K562 (cell line): ENCODE results near the gene HSD17B12. TPM values are rescaled to one million over a fixed set of nuclear protein-coding genes. Genes with fewer than 3 reads are reported as not detected.

Source experiments
- CREBBP ChIP-seq: IDR thresholded peaks from one replicate; pipeline ENCODE4 v1.6.1; 2012; ENCODE audit warnings: low read depth, mild to moderate bottlenecking, control low read depth, inconsistent platforms, low read length
- ESRRA ChIP-seq: fragments of 450-650 bp; IDR thresholded peaks from 2 replicates; pipeline ENCODE4 v1.6.1; 2014; ENCODE audit warnings: low read depth, mild to moderate bottlenecking, moderate library complexity, borderline replicate concordance
- MEIS2 ChIP-seq: fragments of 450-650 bp; IDR thresholded peaks from 2 replicates; pipeline ENCODE4 v1.6.1; 2014; ENCODE audit warnings: mild to moderate bottlenecking; ENCODE audit not compliant: partially characterized antibody
- RBFOX2 ChIP-seq: fragments of 200-400 bp; formaldehyde crosslinking; IDR thresholded peaks from 2 replicates; pipeline ENCODE4 v1.6.1; 2017; ENCODE audit warnings: low read depth, mild to moderate bottlenecking, low read length, moderate library complexity
- SMAD3 ChIP-seq: fragments of 450-650 bp; formaldehyde crosslinking; conservative IDR thresholded peaks from 2 replicates; pipeline ENCODE4 v1.4.0; 2020; ENCODE audit warnings: mild to moderate bottlenecking
- SRSF1 ChIP-seq: fragments of 200-400 bp; formaldehyde crosslinking; IDR thresholded peaks from 2 replicates; pipeline ENCODE4 v1.6.1; 2017; ENCODE audit warnings: mild to moderate bottlenecking, low read depth, low read length, moderate library complexity
- ZBTB2 ChIP-seq: fragments of 450-650 bp; IDR thresholded peaks from 2 replicates; pipeline ENCODE4 v1.6.1; 2016; ENCODE audit warnings: antibody characterized with exemption
- ZBTB40 ChIP-seq, 2 experiments: fragments of 450-650 bp in 1 of 2; sonication (generic) in 1 of 2; formaldehyde crosslinking in 1 of 2; IDR thresholded peaks; 2 replicates each; pipeline versions ENCODE4 v1.7.1 to v1.9.0; 2016 to 2022; ENCODE audit warnings: inconsistent platforms in 1 of 2, mild to moderate bottlenecking in 1 of 2, missing genetic modification reagents in 1 of 2
- ZC3H11A ChIP-seq: IDR thresholded peaks from 2 replicates; pipeline ENCODE4 v1.6.1; 2012; ENCODE audit warnings: low read depth, low read length, improper control_type of control experiment
- ZNF431 ChIP-seq: sonication (generic); formaldehyde crosslinking; IDR thresholded peaks from 2 replicates; pipeline ENCODE4 v1.8.0; 2022; ENCODE audit warnings: mild to moderate bottlenecking, missing genetic modification reagents
- ZNF589 ChIP-seq: fragments of 200-800 bp; sonication (Bioruptor generic); IDR thresholded peaks from 2 replicates; pipeline ENCODE4 v1.6.1; 2016; ENCODE audit warnings: low read depth, missing genetic modification characterization, missing compliant biosample characterization
- polyA plus RNA-seq, 8 experiments: library from polyadenylated mRNA; depleted of rRNA in 4 of 8; stranded (reverse) in 5 of 8; unstranded in 3 of 8; fragments of >200 nt; fragmentation: Nextera tagmentation in 2 of 8; fragmentation: Illumina TruSeq in 1 of 8; extraction: Ambion mirVana in 2 of 8; extraction: Trizol in 1 of 8; gene quantifications; 2 replicates each; pipeline versions ENCODE4 v1.2.1 to v1.2.3, GENCODE V29; 2011 to 2014; ENCODE audit warnings: inconsistent platforms in 1 of 8, missing spikeins in 1 of 8
- total RNA-seq, 7 experiments: library from RNA; depleted of rRNA in 6 of 7; stranded (reverse); fragments of >200 nt in 6 of 7; fragmentation: Illumina TruSeq in 2 of 7; extraction: Trizol in 2 of 7; gene quantifications; 2 replicates each; pipeline versions ENCODE4 v1.2.1 to v1.2.3, GENCODE V29; 2011 to 2021; ENCODE audit warnings: low replicate concordance in 1 of 7
- TF ChIP-seq, protein P1 (sequence below), 2 experiments: fragments of 450-650 bp in 1 of 2; sonication (generic) in 1 of 2; formaldehyde crosslinking in 1 of 2; IDR thresholded peaks in 1 of 2; conservative IDR thresholded peaks in 1 of 2; 2 replicates each; pipeline versions ENCODE4 v1.6.1 to v1.8.1; 2016 to 2023; ENCODE audit warnings: mild to moderate bottlenecking in 2 of 2, moderate library complexity in 2 of 2, inconsistent platforms in 1 of 2, missing genetic modification reagents in 1 of 2
- TF ChIP-seq, protein P2 (sequence below): IDR thresholded peaks from 3 replicates; pipeline ENCODE4 v1.6.1; 2011; ENCODE audit warnings: borderline replicate concordance, mild to moderate bottlenecking; ENCODE audit not compliant: insufficient read length, insufficient read depth

HSD17B12 gene
- total and polyA plus RNA-seq, 9 of the 15 experiments (the other 6 are each of a cell fraction or from before 2014, with no cell fraction given): 9.1 to 34.5 (median 23.3) TPM

DNA sequence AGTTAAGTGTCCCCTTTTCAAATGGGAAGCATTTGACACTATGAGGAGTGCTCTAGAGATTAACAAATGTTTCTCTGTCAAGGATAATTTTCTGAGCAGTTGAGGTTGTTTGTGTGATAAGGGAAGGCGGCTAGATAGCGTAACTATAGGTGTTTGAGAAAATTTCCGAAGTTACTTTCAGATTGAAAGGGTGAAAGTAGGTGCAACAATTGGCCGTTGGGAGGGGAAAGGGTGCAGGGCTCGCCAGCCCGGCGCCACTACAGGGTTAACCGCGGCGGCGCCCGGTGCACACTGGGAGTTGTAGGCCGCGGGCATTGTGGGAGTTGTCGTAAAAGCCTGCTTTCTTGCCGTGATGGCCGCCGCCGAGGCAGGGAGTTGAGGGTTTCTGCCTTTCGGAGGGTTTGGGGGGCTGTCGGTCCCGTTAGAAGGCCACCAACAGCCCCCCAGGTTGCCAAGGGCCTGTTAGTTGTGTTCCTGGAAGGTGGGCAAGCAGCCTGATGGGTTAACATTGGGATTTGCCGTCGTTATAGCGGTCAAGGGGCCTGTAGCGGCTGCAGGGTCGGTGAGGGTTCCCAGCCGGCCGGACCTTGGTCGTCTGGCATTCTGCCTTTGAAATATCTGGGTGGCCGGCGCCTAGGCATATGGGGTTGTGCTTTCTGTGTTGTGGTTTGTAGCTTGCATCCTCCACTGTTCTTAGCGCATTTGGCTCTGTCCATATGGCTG is 36.5 kb upstream of the HSD17B12 start (continued):
- TF ChIP-seq ZBTB2: 0 out of 2 replicates have a peak, but pooled peaks have one; percentile 36
- no peak for TF ChIP-seq CREBBP
- peak; percentile 61; the same call in 1 of the 2 replicates for TF ChIP-seq ZNF589 (CRISPR knock-in tag)
- TF ChIP-seq SMAD3 (CRISPR knock-in tag): no peak
- TF ChIP-seq ZBTB40 (IDR thresholded peaks at IDR 0.05): peak; percentile 55; the same call in 1 of the 2 replicates
- no peak for TF ChIP-seq ZBTB40 (CRISPR knock-in tag; IDR thresholded peaks at IDR 0.05)
- no peak for TF ChIP-seq ZNF431 (CRISPR knock-in tag)
- TF ChIP-seq, protein P1, sequence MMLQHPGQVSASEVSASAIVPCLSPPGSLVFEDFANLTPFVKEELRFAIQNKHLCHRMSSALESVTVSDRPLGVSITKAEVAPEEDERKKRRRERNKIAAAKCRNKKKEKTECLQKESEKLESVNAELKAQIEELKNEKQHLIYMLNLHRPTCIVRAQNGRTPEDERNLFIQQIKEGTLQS (IDR thresholded peaks at IDR 0.05): no peak
- TF ChIP-seq, protein P1 (CRISPR knock-in tag; conservative IDR thresholded peaks at IDR 0.05): no peak
- peak; percentile 74 for TF ChIP-seq ESRRA
- TF ChIP-seq, protein P2, sequence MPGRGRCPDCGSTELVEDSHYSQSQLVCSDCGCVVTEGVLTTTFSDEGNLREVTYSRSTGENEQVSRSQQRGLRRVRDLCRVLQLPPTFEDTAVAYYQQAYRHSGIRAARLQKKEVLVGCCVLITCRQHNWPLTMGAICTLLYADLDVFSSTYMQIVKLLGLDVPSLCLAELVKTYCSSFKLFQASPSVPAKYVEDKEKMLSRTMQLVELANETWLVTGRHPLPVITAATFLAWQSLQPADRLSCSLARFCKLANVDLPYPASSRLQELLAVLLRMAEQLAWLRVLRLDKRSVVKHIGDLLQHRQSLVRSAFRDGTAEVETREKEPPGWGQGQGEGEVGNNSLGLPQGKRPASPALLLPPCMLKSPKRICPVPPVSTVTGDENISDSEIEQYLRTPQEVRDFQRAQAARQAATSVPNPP: no peak
- TF ChIP-seq SRSF1: no peak
- no peak for TF ChIP-seq ZC3H11A
- peak; percentile 43 for TF ChIP-seq MEIS2
- peak; percentile 87 for TF ChIP-seq RBFOX2
